K562 (cell line): ENCODE data around the gene SLC26A1. TPM values are rescaled to one million over a fixed set of nuclear protein-coding genes. Genes with fewer than 3 reads are reported as not detected.

Experiments used
- ATAC-seq: fragments of 200-7000 bp; cut with Tn5 transposase; 3 replicates; pipeline ENCODE4 v1.9.1; 2020; ENCODE audit warnings: moderate library complexity
- BruUV-seq: library from RNA; stranded (reverse); fragments of 400-500 nt; replicated peaks from 2 replicates; lab custom pipeline; 2021; lab: Mats Ljungman, UMichigan
- CTCF ChIA-PET: fragments of 300-600 bp; formaldehyde crosslinking; extraction: SDS; loops from one replicate; lab custom pipeline; 2021; ENCODE audit warnings: low intra/inter-chr PET ratio; lab: Yijun Ruan, JAX
- POLR2A ChIA-PET: fragments of 300-600, 350-650 bp; sonication (Branson Sonifier 250); formaldehyde crosslinking; extraction: SDS; loops from one replicate; lab custom pipeline; 2021; ENCODE audit warnings: antibody characterized with exemption, inconsistent platforms; lab: Yijun Ruan, JAX
- DNase-seq, 4 experiments: peaks; one replicate each; pipeline versions ENCODE4 v3.0.0 to v3.0.0-alpha.2; 2011 to 2018; ENCODE audit warnings: low spot score in 3 of 4, mixed read lengths in 3 of 4; ENCODE audit errors: extremely low read depth in 1 of 4
- FAIRE-seq: peaks from 2 replicates; lab custom pipeline; 2011; peaks lifted over from hg19 to GRCh38; lab: Jason Lieb, UNC
- H2AFZ ChIP-seq: 2 replicates; pipeline ENCODE4 v1.6.0; 2011; ENCODE audit warnings: low read depth, low read length, control low read depth, inconsistent platforms
- H3K27ac ChIP-seq: fragments of 200-600 bp; 3 replicates; pipeline ENCODE4 v1.8.0; 2011; ENCODE audit warnings: low read depth, mild to moderate bottlenecking, control low read depth, inconsistent platforms, low read length, moderate library complexity, mixed read lengths; ENCODE audit errors: extremely low read depth
- H3K27me3 ChIP-seq, 2 experiments: fragments of 300-600 bp in 1 of 2; 2 replicates in 1 of 2; 3 replicates in 1 of 2; pipeline versions ENCODE4 v1.6.0 to v1.8.0; 2011; ENCODE audit warnings: inconsistent platforms in 2 of 2, low read length in 2 of 2, mild to moderate bottlenecking in 1 of 2, mixed read lengths in 1 of 2, moderate library complexity in 1 of 2; ENCODE audit not compliant: control insufficient read depth in 2 of 2, insufficient read depth in 2 of 2
- H3K36me3 ChIP-seq: fragments of 300-600 bp; 3 replicates; pipeline ENCODE4 v1.8.0; 2011; ENCODE audit warnings: mild to moderate bottlenecking, low read length, inconsistent platforms; ENCODE audit not compliant: control insufficient read depth, insufficient read depth
- H3K4me1 ChIP-seq, 2 experiments: fragments of 200-600 bp in 1 of 2; replicated peaks in 1 of 2; 2 replicates in 1 of 2; 3 replicates in 1 of 2; pipeline versions ENCODE4 v1.5.1 to v1.8.0; 2011; ENCODE audit warnings: inconsistent platforms in 2 of 2, low read length in 2 of 2, mild to moderate bottlenecking in 1 of 2, mixed read lengths in 1 of 2, moderate library complexity in 1 of 2; ENCODE audit not compliant: control insufficient read depth in 2 of 2, insufficient read depth in 2 of 2
- H3K4me2 ChIP-seq: 2 replicates; pipeline ENCODE4 v1.6.1; 2011; ENCODE audit warnings: low read length, control low read depth, inconsistent platforms, mixed read lengths; ENCODE audit not compliant: insufficient read depth
- H3K4me3 ChIP-seq: fragments of 200-600 bp; sonication (generic), shearing (Covaris generic); 2 replicates; pipeline ENCODE4 v1.5.1; 2016; ENCODE audit warnings: control low read depth, inconsistent platforms
- H3K79me2 ChIP-seq: fragments of 200-600 bp; 3 replicates; pipeline ENCODE4 v1.8.0; 2011; ENCODE audit warnings: low read length, inconsistent platforms; ENCODE audit not compliant: control insufficient read depth, insufficient read depth
- H3K9ac ChIP-seq, 2 experiments: 2 replicates each; pipeline versions ENCODE4 v1.6.0 to v1.6.1; 2011; ENCODE audit warnings: low read depth in 2 of 2, low read length in 2 of 2, control low read depth in 1 of 2, inconsistent platforms in 1 of 2, mild to moderate bottlenecking in 1 of 2, mixed read lengths in 1 of 2; ENCODE audit not compliant: insufficient read depth in 1 of 2
- H3K9me1 ChIP-seq: one replicate; pipeline ENCODE4 v1.6.0; 2011; ENCODE audit warnings: inconsistent platforms, mild to moderate bottlenecking, low read length, moderate library complexity; ENCODE audit not compliant: control insufficient read depth, insufficient read depth
- H3K9me3 ChIP-seq: replicated peaks from 2 replicates; pipeline ENCODE4 v1.5.1; 2011; ENCODE audit warnings: low read depth, low read length, inconsistent platforms; ENCODE audit not compliant: control insufficient read depth, insufficient read depth
- H4K20me1 ChIP-seq: replicated peaks from 2 replicates; pipeline ENCODE4 v1.6.1; 2011; ENCODE audit warnings: low read length, inconsistent platforms, mixed read lengths; ENCODE audit not compliant: control insufficient read depth, insufficient read depth
- ARNT ChIP-seq, 2 experiments: fragments of 450-650 bp; IDR thresholded peaks; 2 replicates each; pipeline ENCODE4 v1.6.1; 2016; ENCODE audit warnings: mild to moderate bottlenecking in 1 of 2
- GABPB2 ChIP-seq: fragments of 250-450 bp; sonication (Bioruptor Pico); conservative IDR thresholded peaks from 2 replicates; pipeline ENCODE4 v1.5.1; 2021; ENCODE audit warnings: mild to moderate bottlenecking
- NFIC ChIP-seq: fragments of 450-650 bp; IDR thresholded peaks from 2 replicates; pipeline ENCODE4 v1.6.1; 2017; ENCODE audit warnings: mild to moderate bottlenecking, inconsistent platforms
- PHTF2 ChIP-seq: fragments of 250-450 bp; sonication (Bioruptor Pico); IDR thresholded peaks from 2 replicates; pipeline ENCODE4 v1.5.0; 2021; ENCODE audit warnings: mild to moderate bottlenecking
- PPARD ChIP-seq: fragments of 250-450 bp; sonication (Bioruptor Pico); IDR thresholded peaks from 2 replicates; pipeline ENCODE4 v1.8.0; 2022; ENCODE audit warnings: inconsistent platforms, mild to moderate bottlenecking, moderate library complexity
- STAT5A ChIP-seq: IDR thresholded peaks from 2 replicates; pipeline ENCODE4 v1.6.1; 2012; ENCODE audit warnings: low read length, inconsistent platforms, borderline replicate concordance
- TBP ChIP-seq: optimal IDR thresholded peaks from 2 replicates; pipeline ENCODE3; 2011; ENCODE audit warnings: low read depth, low read length, improper control_type of control experiment
- ZKSCAN8 ChIP-seq: fragments of 200-800 bp; sonication (Bioruptor generic); IDR thresholded peaks from 2 replicates; pipeline ENCODE4 v1.6.1; 2016; ENCODE audit warnings: missing genetic modification characterization, missing compliant biosample characterization
- ZNF41 ChIP-seq: fragments of 250-450 bp; sonication (Bioruptor Pico); conservative IDR thresholded peaks from 2 replicates; pipeline ENCODE4 v1.4.0; 2020; ENCODE audit warnings: mild to moderate bottlenecking
- WGBS: fragments of 100-300 bp; shearing (Covaris generic); methylation state at CpG from one replicate; pipeline ENCODE4 v1.1.6; 2016; ENCODE audit warnings: low coverage, mixed read lengths; ENCODE audit not compliant: insufficient coverage; ENCODE audit errors: missing lambda C conversion rate; 5-methylcytosine and 5-hydroxymethylcytosine counted together
- in situ Hi-C: fragments of 300-500 bp; cut with MboI; formaldehyde crosslinking; loops from 4 replicates; pipeline ENCODE4 v1.15.0; 2018; ENCODE audit warnings: inconsistent platforms, mixed read lengths
- intact Hi-C: fragments of 100-400 bp; cut with micrococcal nuclease; formaldehyde crosslinking; loops from 2 replicates; pipeline ENCODE4 v1.14.2; 2022
- polyA plus RNA-seq, 8 experiments: library from polyadenylated mRNA; depleted of rRNA in 4 of 8; stranded (reverse) in 5 of 8; unstranded in 3 of 8; fragments of >200 nt; fragmentation: Nextera tagmentation in 2 of 8; fragmentation: Illumina TruSeq in 1 of 8; extraction: Ambion mirVana in 2 of 8; extraction: Trizol in 1 of 8; gene quantifications; 2 replicates each; pipeline versions ENCODE4 v1.2.1 to v1.2.3, GENCODE V29; 2011 to 2014; ENCODE audit warnings: inconsistent platforms in 1 of 8, missing spikeins in 1 of 8
- total RNA-seq, 7 experiments: library from RNA; depleted of rRNA in 6 of 7; stranded (reverse); fragments of >200 nt in 6 of 7; fragmentation: Illumina TruSeq in 2 of 7; extraction: Trizol in 2 of 7; gene quantifications; 2 replicates each; pipeline versions ENCODE4 v1.2.1 to v1.2.3, GENCODE V29; 2011 to 2021; ENCODE audit warnings: low replicate concordance in 1 of 7
- TF ChIP-seq, protein P1 (sequence below): IDR thresholded peaks from 2 replicates; pipeline ENCODE4 v1.6.1; 2014; ENCODE audit warnings: antibody characterized with exemption
- TF ChIP-seq, protein P2 (sequence below): fragments of 450-650 bp; formaldehyde crosslinking; IDR thresholded peaks from 2 replicates; pipeline ENCODE4 v1.4.0; 2020; ENCODE audit warnings: mild to moderate bottlenecking
- TF ChIP-seq, protein P3 (sequence below): sonication (generic); formaldehyde crosslinking; IDR thresholded peaks from 2 replicates; pipeline ENCODE4 v1.8.1; 2023; ENCODE audit warnings: mild to moderate bottlenecking, missing genetic modification reagents
- TF ChIP-seq, protein P4 (sequence below): fragments of 250-450 bp; sonication (Bioruptor Pico); IDR thresholded peaks from 2 replicates; pipeline ENCODE4 v1.6.1; 2021; ENCODE audit warnings: mild to moderate bottlenecking

SLC26A1 gene
- total and polyA plus RNA-seq, 9 of the 15 experiments (the other 6 are each of a cell fraction or from before 2014, with no cell fraction given) = 0.11 to 4.2 (median 0.95) TPM

DNA sequence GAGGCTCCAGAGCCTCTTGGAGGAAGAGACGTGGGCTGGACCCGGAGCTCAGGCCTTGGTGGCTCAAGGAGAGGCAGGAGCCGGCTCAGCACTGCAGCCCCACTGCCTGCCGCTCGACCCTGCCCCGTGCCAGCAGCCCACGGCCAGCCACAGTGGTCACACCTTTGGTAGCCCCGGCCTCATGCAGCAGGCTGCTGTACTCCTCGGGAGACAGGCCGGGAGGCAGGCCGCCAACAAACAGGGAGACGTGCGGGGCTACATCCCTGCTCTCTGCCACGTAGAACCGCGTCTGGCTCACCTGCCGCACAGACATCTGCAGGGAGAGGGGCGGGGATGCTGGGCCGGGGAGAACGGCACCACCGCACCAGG lies 27.5 kb downstream of the SLC26A1 start:
- Histone ChIP-seq H2AFZ (no peak overlapping the region), H4K20me1 (no peaks in the 10 kb centered on the region), H3K9ac (no peak overlapping the region; a peak in 1 of 4 replicates), H3K4me2 (no peak overlapping the region), H3K4me1 (peaks cover 0 to 50% of the 10 kb centered on the region in 2 experiments; a peak in 3 of 5 replicates), H3K36me3 (peaks cover 26% of the 10 kb centered on the region; the same call in 1 of the 3 replicates), H3K79me2 (no peaks in the 10 kb centered on the region), H3K9me1 (no peaks in the 10 kb centered on the region), H3K4me3 (no peak overlapping the region), H3K27me3 (no peaks in the 10 kb centered on the region), H3K9me3 (no peaks in the 10 kb centered on the region), H3K27ac (no peak overlapping the region)
- DNase-seq (no peak), FAIRE-seq (no peak), ATAC-seq (no peak)
- no TSS peak for BruUV-seq
- ChIA-PET POLR2A (interaction anchor here (0.7 kb wide), 1 partner anchor 58 kb away, joined by 3 read pairs; no protein-coding TSS in a partner anchor), CTCF (no interaction called here)
- in situ Hi-C loops = no loop called here
- intact Hi-C loops = no loop called here
- TF ChIP-seq GABPB2 (CRISPR knock-in tag) (no peak), PHTF2 (CRISPR knock-in tag) (no peak), ZNF41 (CRISPR knock-in tag) (no peak), TBP (no peak), ARNT (IDR thresholded peaks at IDR 0.05) (no peak), NFIC (no peak), ZKSCAN8 (CRISPR knock-in tag) (no peak), STAT5A (no peak), PPARD (CRISPR knock-in tag) (no peak)
- TF ChIP-seq, protein P1, sequence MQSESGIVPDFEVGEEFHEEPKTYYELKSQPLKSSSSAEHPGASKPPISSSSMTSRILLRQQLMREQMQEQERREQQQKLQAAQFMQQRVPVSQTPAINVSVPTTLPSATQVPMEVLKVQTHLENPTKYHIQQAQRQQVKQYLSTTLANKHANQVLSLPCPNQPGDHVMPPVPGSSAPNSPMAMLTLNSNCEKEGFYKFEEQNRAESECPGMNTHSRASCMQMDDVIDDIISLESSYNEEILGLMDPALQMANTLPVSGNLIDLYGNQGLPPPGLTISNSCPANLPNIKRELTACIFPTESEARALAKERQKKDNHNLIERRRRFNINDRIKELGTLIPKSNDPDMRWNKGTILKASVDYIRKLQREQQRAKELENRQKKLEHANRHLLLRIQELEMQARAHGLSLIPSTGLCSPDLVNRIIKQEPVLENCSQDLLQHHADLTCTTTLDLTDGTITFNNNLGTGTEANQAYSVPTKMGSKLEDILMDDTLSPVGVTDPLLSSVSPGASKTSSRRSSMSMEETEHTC = no peak
- TF ChIP-seq, protein P2, sequence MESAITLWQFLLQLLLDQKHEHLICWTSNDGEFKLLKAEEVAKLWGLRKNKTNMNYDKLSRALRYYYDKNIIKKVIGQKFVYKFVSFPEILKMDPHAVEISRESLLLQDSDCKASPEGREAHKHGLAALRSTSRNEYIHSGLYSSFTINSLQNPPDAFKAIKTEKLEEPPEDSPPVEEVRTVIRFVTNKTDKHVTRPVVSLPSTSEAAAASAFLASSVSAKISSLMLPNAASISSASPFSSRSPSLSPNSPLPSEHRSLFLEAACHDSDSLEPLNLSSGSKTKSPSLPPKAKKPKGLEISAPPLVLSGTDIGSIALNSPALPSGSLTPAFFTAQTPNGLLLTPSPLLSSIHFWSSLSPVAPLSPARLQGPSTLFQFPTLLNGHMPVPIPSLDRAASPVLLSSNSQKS = no peak
- TF ChIP-seq, protein P3, sequence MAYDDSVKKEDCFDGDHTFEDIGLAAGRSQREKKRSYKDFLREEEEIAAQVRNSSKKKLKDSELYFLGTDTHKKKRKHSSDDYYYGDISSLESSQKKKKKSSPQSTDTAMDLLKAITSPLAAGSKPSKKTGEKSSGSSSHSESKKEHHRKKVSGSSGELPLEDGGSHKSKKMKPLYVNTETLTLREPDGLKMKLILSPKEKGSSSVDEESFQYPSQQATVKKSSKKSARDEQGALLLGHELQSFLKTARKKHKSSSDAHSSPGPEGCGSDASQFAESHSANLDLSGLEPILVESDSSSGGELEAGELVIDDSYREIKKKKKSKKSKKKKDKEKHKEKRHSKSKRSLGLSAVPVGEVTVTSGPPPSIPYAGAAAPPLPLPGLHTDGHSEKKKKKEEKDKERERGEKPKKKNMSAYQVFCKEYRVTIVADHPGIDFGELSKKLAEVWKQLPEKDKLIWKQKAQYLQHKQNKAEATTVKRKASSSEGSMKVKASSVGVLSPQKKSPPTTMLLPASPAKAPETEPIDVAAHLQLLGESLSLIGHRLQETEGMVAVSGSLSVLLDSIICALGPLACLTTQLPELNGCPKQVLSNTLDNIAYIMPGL = no peak
- TF ChIP-seq, protein P4, sequence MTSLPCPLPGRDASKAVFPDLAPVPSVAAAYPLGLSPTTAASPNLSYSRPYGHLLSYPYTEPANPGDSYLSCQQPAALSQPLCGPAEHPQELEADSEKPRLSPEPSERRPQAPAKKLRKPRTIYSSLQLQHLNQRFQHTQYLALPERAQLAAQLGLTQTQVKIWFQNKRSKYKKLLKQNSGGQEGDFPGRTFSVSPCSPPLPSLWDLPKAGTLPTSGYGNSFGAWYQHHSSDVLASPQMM (CRISPR knock-in tag) = no peak
- WGBS = 94% methylated on average over 10 of the region's 21 CpGs
